Ovary (tissue), 9 donors: ENCODE data around the gene SMC3. TPM values are rescaled to one million over a fixed set of nuclear protein-coding genes. Genes with fewer than 3 reads are reported as not detected.

Source experiments
- DNase-seq, 5 donors: peaks; one replicate each; pipeline ENCODE4 v3.0.0-alpha.2; 2019 to 2020
- H3K27ac ChIP-seq, 2 donors: fragments of 200-600 bp; one replicate each; pipeline versions ENCODE4 v1.5.1 to v1.8.0; 2019 to 2022
- H3K27me3 ChIP-seq: fragments of 200-600 bp; one replicate; pipeline ENCODE4 v1.8.0; 2022
- H3K36me3 ChIP-seq: fragments of 200-600 bp; sonication (generic); one replicate; pipeline ENCODE4 v1.5.1; 2019
- H3K4me1 ChIP-seq: one replicate; pipeline ENCODE4 v1.8.1; 2013; ENCODE audit warnings: mild to moderate bottlenecking, moderate library complexity; ENCODE audit not compliant: insufficient read depth
- H3K4me3 ChIP-seq: fragments of 200-600 bp; sonication (generic); one replicate; pipeline ENCODE4 v1.5.1; 2017
- H3K9me3 ChIP-seq, 2 donors: fragments of 200-600 bp in 1 of 2; sonication (generic) in 1 of 2; one replicate each; pipeline versions ENCODE4 v1.5.1 to v1.8.1; 2013 to 2019; ENCODE audit warnings: mild to moderate bottlenecking in 1 of 2, moderate library complexity in 1 of 2
- CTCF ChIP-seq, 3 donors: fragments of 450-650 bp in 2 of 3; fragments of 200-600 bp in 1 of 3; IDR thresholded peaks; one replicate each; pipeline versions ENCODE4 v1.5.1 to v1.8.0; 2016 to 2022; ENCODE audit warnings: antibody characterized with exemption in 3 of 3, mild to moderate bottlenecking in 1 of 3
- EP300 ChIP-seq: sonication (generic); formaldehyde crosslinking; IDR thresholded peaks from one replicate; pipeline ENCODE4 v1.6.1; 2017; ENCODE audit warnings: antibody characterized with exemption
- POLR2A ChIP-seq: fragments of 450-650 bp; IDR thresholded peaks from one replicate; pipeline ENCODE4 v1.6.1; 2017; ENCODE audit warnings: antibody characterized with exemption, mild to moderate bottlenecking, moderate library complexity
- WGBS, 3 donors: extraction: QIAGEN DNeasy Blood & Tissue Kit in 1 of 3; methylation state at CpG; one replicate each; pipeline versions ENCODE4 v1.1.5 to v1.1.7; 2013 to 2017; 5-methylcytosine and 5-hydroxymethylcytosine counted together
- intact Hi-C, 4 donors: fragments of 100-400 bp; cut with DNase I; formaldehyde crosslinking; loops; one replicate each; pipeline versions ENCODE4 v1.11.0 to v1.15.1; 2022 to 2023
- polyA plus RNA-seq, 2 donors: library from polyadenylated mRNA; stranded (reverse); fragments of 200-250 nt in 1 of 2; fragments of 350-450 nt in 1 of 2; fragmentation: Illumina TruSeq in 1 of 2; extraction: RNeasy Lipid Tissue Mini Kit (QIAGEN cat#74804) in 1 of 2; gene quantifications; one replicate each; pipeline ENCODE4 v1.2.3, GENCODE V29; 2013 to 2014
- total RNA-seq, 7 donors: library from RNA; depleted of rRNA in 2 of 7; stranded (reverse); fragments of >200 nt in 2 of 7; fragmentation: NEBNext Ultra II Directional in 3 of 7; extraction: Animal tissue kit (Norgen Biotek cat#: 25700) in 3 of 7; gene quantifications; one replicate each; pipeline versions ENCODE4 v1.1.0 to v1.2.4, GENCODE V29; 2016 to 2023
- donor health status: DM: no; HTN: no; CAD: no; lungs with moderate emphysema.
- donor health status: DM: no; HTN: no; CAD: no.
- donor health status: Bipolar disorder and iron deficiency.
- donor health status: DM: yes; HTN: yes; CAD: no.
- donor health status: DM: no; HTN: no; CAD: no.
- donor health status: DM: yes; HTN: yes; CAD: no.

Gene SMC3
- total and polyA plus RNA-seq, 9 donors = 23.1 to 49.1 (median 37.1) TPM

GRCh38 chr10:110642204-110643034, 74.9 kb downstream of the SMC3 start:
- Histone ChIP-seq H3K27me3 (no peaks in the 10 kb centered on the region), H3K9me3 (no peaks in the 10 kb centered on the region), H3K27ac (no peak overlapping the region), H3K4me1 (peaks cover 7% of the 10 kb centered on the region), H3K36me3 (no peaks in the 10 kb centered on the region), H3K4me3 (no peak overlapping the region)
- intact Hi-C loops = no loop called here
- DNase-seq = no peak
- TF ChIP-seq EP300 (no peak), CTCF (IDR thresholded peaks at IDR 0.05) (no peak), POLR2A (no peak)
- 49 to 60% (median 55%) methylated on average over 14 of the region's 14 CpGs for WGBS, 3 donors

GRCh38 chr10:110643035-110643652, 75.6 kb downstream of the SMC3 start:
- intact Hi-C loops = no loop called here
- WGBS, 3 donors = 11 to 16% (median 15%) methylated on average over 40 of the region's 40 CpGs
- DNase-seq = no peak
- Histone ChIP-seq H3K36me3 (no peaks in the 10 kb centered on the region), H3K4me1 (peaks cover 7% of the 10 kb centered on the region), H3K27ac (no peak overlapping the region), H3K27me3 (no peaks in the 10 kb centered on the region), H3K4me3 (peak overlapping the region; percentile 46), H3K9me3 (no peaks in the 10 kb centered on the region)
- no peak for TF ChIP-seq CTCF (IDR thresholded peaks at IDR 0.05)
- no peak for TF ChIP-seq EP300
- no peak for TF ChIP-seq POLR2A

- peak within 1 kb of the TSS; percentile 46 for H3K4me3 ChIP-seq
- H3K4me1 ChIP-seq = peaks cover 7% of the 10 kb centered on the region
- intact Hi-C loops = no loop called here
- 0 to 1% (median 0%) methylated on average over 61 to 106 of the region's 106 CpGs for WGBS, 3 donors
- TF ChIP-seq EP300 (no peak), CTCF (IDR thresholded peaks at IDR 0.05) (no peak), POLR2A (no peak)
- H3K36me3 ChIP-seq = no peaks in the 10 kb centered on the region
- peak in 1 of 5 donors; percentile 52 for DNase-seq
- no peaks in the 10 kb centered on the region for H3K27me3 ChIP-seq
- no peaks in the 10 kb centered on the region for H3K9me3 ChIP-seq
- no peak within 1 kb of the TSS for H3K27ac ChIP-seq
These were observed 76.4 kb downstream of the SMC3 start, which contains the start of gene RBM20 for GRCh38 chr10:110643653-110644597. Gene RBM20 (plus strand): TSS chr10:110644336. CDS start chr10:110644455, 119 bp downstream.
